ENCODE results near the gene FKBP9. TPM values are rescaled to one million over a fixed set of nuclear protein-coding genes. Genes with fewer than 3 reads are reported as not detected.
"Not testable (repeated sequence)": the region's sequence is repeated elsewhere in the genome, so short reads cannot be mapped to it uniquely, and the experiment has no call there.

The FKBP9 gene
- polyA plus RNA-seq, 1 donor (not counting 4 experiments of a cell fraction or from before 2014, with no cell fraction given), result 92.2 TPM

GRCh38 chr7:33003111-33003510 is 45.9 kb downstream of the FKBP9 start:
- FAIRE-seq; H3K9me1 ChIP-seq (ENCODE audit: control insufficient read depth, extremely low read depth, insufficient read depth, low read length); H3K27ac ChIP-seq (ENCODE audit: control insufficient read depth, insufficient read depth, low read length); H3K9ac ChIP-seq (ENCODE audit: control insufficient read depth, extremely low read depth, insufficient read depth, low read length); H3K4me2 ChIP-seq (ENCODE audit: control insufficient read depth, extremely low read depth, insufficient read depth, low read depth, low read length); H3K9me3 ChIP-seq (ENCODE audit: control insufficient read depth, low read depth, low read length); H3K36me3 ChIP-seq (ENCODE audit: control insufficient read depth in 2 of 2, extremely low read depth in 1 of 2, insufficient read depth in 2 of 2, low read length in 2 of 2); H2AFZ ChIP-seq (ENCODE audit: control insufficient read depth, low read length); DNase-seq (ENCODE audit: low read depth, low spot score); H3K79me2 ChIP-seq (ENCODE audit: control insufficient read depth, insufficient read depth, low read length); dilution Hi-C loops (cut with MboI; ENCODE audit: extremely low pct_ligation_motif_present, low sequenced_read_pairs); H3K4me3 ChIP-seq (ENCODE audit: control insufficient read depth in 2 of 3, extremely low read depth in 1 of 3, insufficient read depth in 2 of 3, low read depth in 1 of 3, low read length in 3 of 3); H4K20me1 ChIP-seq (ENCODE audit: control insufficient read depth, extremely low read depth, insufficient read depth, low read length); H3K27me3 ChIP-seq (ENCODE audit: control insufficient read depth, extremely low read depth, insufficient read depth, low read length): not testable (repeated sequence)
- peaks cover 10% of the 10 kb centered on the region for H3K4me1 ChIP-seq (ENCODE audit: control insufficient read depth, extremely low read depth, insufficient read depth, low read length)

- H3K4me3 ChIP-seq (ENCODE audit: control insufficient read depth in 2 of 3, extremely low read depth in 1 of 3, insufficient read depth in 2 of 3, low read depth in 1 of 3, low read length in 3 of 3); dilution Hi-C loops (cut with MboI; ENCODE audit: extremely low pct_ligation_motif_present, low sequenced_read_pairs); FAIRE-seq: not testable (repeated sequence)
Observed at GRCh38 chr7:33004104-33004616, 46.9 kb downstream of the FKBP9 start.

GRCh38 chr7:33005193-33005592 is 48.0 kb downstream of the FKBP9 start:
- H3K4me1 ChIP-seq (ENCODE audit: control insufficient read depth, extremely low read depth, insufficient read depth, low read length); H3K27me3 ChIP-seq (ENCODE audit: control insufficient read depth, extremely low read depth, insufficient read depth, low read length); FAIRE-seq; H3K27ac ChIP-seq (ENCODE audit: control insufficient read depth, insufficient read depth, low read length); H2AFZ ChIP-seq (ENCODE audit: control insufficient read depth, low read length); H3K4me2 ChIP-seq (ENCODE audit: control insufficient read depth, extremely low read depth, insufficient read depth, low read depth, low read length); H3K9ac ChIP-seq (ENCODE audit: control insufficient read depth, extremely low read depth, insufficient read depth, low read length); H3K79me2 ChIP-seq (ENCODE audit: control insufficient read depth, insufficient read depth, low read length); H3K9me1 ChIP-seq (ENCODE audit: control insufficient read depth, extremely low read depth, insufficient read depth, low read length); DNase-seq (ENCODE audit: low read depth, low spot score); H3K9me3 ChIP-seq (ENCODE audit: control insufficient read depth, low read depth, low read length); H3K36me3 ChIP-seq (ENCODE audit: control insufficient read depth in 2 of 2, extremely low read depth in 1 of 2, insufficient read depth in 2 of 2, low read length in 2 of 2); H3K4me3 ChIP-seq (ENCODE audit: control insufficient read depth in 2 of 3, extremely low read depth in 1 of 3, insufficient read depth in 2 of 3, low read depth in 1 of 3, low read length in 3 of 3); H4K20me1 ChIP-seq (ENCODE audit: control insufficient read depth, extremely low read depth, insufficient read depth, low read length); dilution Hi-C loops (cut with MboI; ENCODE audit: extremely low pct_ligation_motif_present, low sequenced_read_pairs): not testable (repeated sequence)

More at GRCh38 chr7:33004104-33004616, 46.9 kb downstream of the FKBP9 start:
- H3K27ac ChIP-seq (ENCODE audit: control insufficient read depth, insufficient read depth, low read length); H3K9ac ChIP-seq (ENCODE audit: control insufficient read depth, extremely low read depth, insufficient read depth, low read length); H3K9me3 ChIP-seq (ENCODE audit: control insufficient read depth, low read depth, low read length); DNase-seq (ENCODE audit: low read depth, low spot score); H3K36me3 ChIP-seq (ENCODE audit: control insufficient read depth in 2 of 2, extremely low read depth in 1 of 2, insufficient read depth in 2 of 2, low read length in 2 of 2); H2AFZ ChIP-seq (ENCODE audit: control insufficient read depth, low read length); H3K9me1 ChIP-seq (ENCODE audit: control insufficient read depth, extremely low read depth, insufficient read depth, low read length); H3K79me2 ChIP-seq (ENCODE audit: control insufficient read depth, insufficient read depth, low read length); H3K27me3 ChIP-seq (ENCODE audit: control insufficient read depth, extremely low read depth, insufficient read depth, low read length); H3K4me1 ChIP-seq (ENCODE audit: control insufficient read depth, extremely low read depth, insufficient read depth, low read length); H3K4me2 ChIP-seq (ENCODE audit: control insufficient read depth, extremely low read depth, insufficient read depth, low read depth, low read length); H4K20me1 ChIP-seq (ENCODE audit: control insufficient read depth, extremely low read depth, insufficient read depth, low read length): not testable (repeated sequence)

- H3K27ac ChIP-seq (ENCODE audit: control insufficient read depth, insufficient read depth, low read length); H3K4me2 ChIP-seq (ENCODE audit: control insufficient read depth, extremely low read depth, insufficient read depth, low read depth, low read length); H3K36me3 ChIP-seq (ENCODE audit: control insufficient read depth in 2 of 2, extremely low read depth in 1 of 2, insufficient read depth in 2 of 2, low read length in 2 of 2); FAIRE-seq; DNase-seq (ENCODE audit: low read depth, low spot score); H3K9ac ChIP-seq (ENCODE audit: control insufficient read depth, extremely low read depth, insufficient read depth, low read length); H3K9me1 ChIP-seq (ENCODE audit: control insufficient read depth, extremely low read depth, insufficient read depth, low read length); H3K79me2 ChIP-seq (ENCODE audit: control insufficient read depth, insufficient read depth, low read length); H4K20me1 ChIP-seq (ENCODE audit: control insufficient read depth, extremely low read depth, insufficient read depth, low read length); H3K27me3 ChIP-seq (ENCODE audit: control insufficient read depth, extremely low read depth, insufficient read depth, low read length); H3K4me3 ChIP-seq (ENCODE audit: control insufficient read depth in 2 of 3, extremely low read depth in 1 of 3, insufficient read depth in 2 of 3, low read depth in 1 of 3, low read length in 3 of 3); H2AFZ ChIP-seq (ENCODE audit: control insufficient read depth, low read length); H3K4me1 ChIP-seq (ENCODE audit: control insufficient read depth, extremely low read depth, insufficient read depth, low read length); dilution Hi-C loops (cut with MboI; ENCODE audit: extremely low pct_ligation_motif_present, low sequenced_read_pairs); H3K9me3 ChIP-seq (ENCODE audit: control insufficient read depth, low read depth, low read length): not testable (repeated sequence)
Observed at GRCh38 chr7:33005690-33006089, 48.5 kb downstream of the FKBP9 start.

Measured in keratinocyte (primary cell).